Panc1 (cell line): ENCODE results near the gene POFUT2. TPM values are rescaled to one million over a fixed set of nuclear protein-coding genes. Genes with fewer than 3 reads are reported as not detected.

Source experiments
- ATAC-seq: fragments of 200-7000 bp; cut with Tn5 transposase; 2 replicates; pipeline ENCODE4 v1.9.1; 2020; ENCODE audit warnings: mild to moderate bottlenecking, moderate library complexity
- BruUV-seq: library from RNA; stranded (reverse); fragments of 400-500 nt; replicated peaks from 2 replicates; lab custom pipeline; 2021; lab: Mats Ljungman, UMichigan
- CTCF ChIA-PET: fragments of 300-600 bp; sonication (Branson Sonifier 250); formaldehyde crosslinking; loops from one replicate; lab custom pipeline; 2022; ENCODE audit warnings: antibody characterized with exemption; lab: Charles Lee
- POLR2A ChIA-PET: fragments of 300-600 bp; sonication (Branson Sonifier 250); formaldehyde crosslinking; loops from one replicate; lab custom pipeline; 2022; ENCODE audit warnings: antibody characterized with exemption; lab: Charles Lee
- DNase-seq: peaks from one replicate; pipeline ENCODE4 v3.0.0-alpha.2; 2010; ENCODE audit warnings: low read depth, low spot score
- H3K27ac ChIP-seq: 2 replicates; pipeline ENCODE4 v1.5.1; 2011; ENCODE audit warnings: mild to moderate bottlenecking, low read length, inconsistent platforms
- H3K27me3 ChIP-seq: fragments of 200-500 bp; sonication (Bioruptor generic); 2 replicates; pipeline ENCODE4 v1.6.0; 2014; ENCODE audit warnings: low read length, inconsistent platforms; ENCODE audit not compliant: control insufficient read depth, insufficient read depth
- H3K36me3 ChIP-seq: fragments of 200-500 bp; sonication (Bioruptor generic); 2 replicates; pipeline ENCODE4 v1.5.1; 2014; ENCODE audit warnings: inconsistent platforms, mild to moderate bottlenecking, low read length, moderate library complexity; ENCODE audit not compliant: control insufficient read depth, insufficient read depth
- H3K4me1 ChIP-seq: 2 replicates; pipeline ENCODE4 v1.5.1; 2011; ENCODE audit warnings: inconsistent platforms, mild to moderate bottlenecking, low read length, moderate library complexity; ENCODE audit not compliant: control insufficient read depth, insufficient read depth
- H3K4me3 ChIP-seq, 2 experiments: 2 replicates each; pipeline ENCODE4 v1.5.1; 2011 to 2012; ENCODE audit warnings: low read depth in 2 of 2, low read length in 2 of 2, mild to moderate bottlenecking in 2 of 2, inconsistent platforms in 1 of 2, moderate library complexity in 1 of 2
- H3K9me3 ChIP-seq: fragments of 200-500 bp; sonication (Bioruptor generic); 2 replicates; pipeline ENCODE4 v1.5.1; 2014; ENCODE audit warnings: low read depth, mild to moderate bottlenecking, inconsistent platforms, low read length, moderate library complexity; ENCODE audit not compliant: control insufficient read depth, insufficient read depth
- CTCF ChIP-seq: fragments of 450-650 bp; IDR thresholded peaks from 2 replicates; pipeline ENCODE4 v1.5.1; 2017; ENCODE audit warnings: mild to moderate bottlenecking
- POLR2AphosphoS5 ChIP-seq: IDR thresholded peaks from 2 replicates; pipeline ENCODE4 v1.6.1; 2012; ENCODE audit warnings: mild to moderate bottlenecking, low read depth, low read length, moderate library complexity
- REST ChIP-seq, 2 experiments: IDR thresholded peaks; 2 replicates each; pipeline ENCODE4 v1.6.1; 2011 to 2012; ENCODE audit warnings: low read depth in 2 of 2, control low read depth in 1 of 2, low read length in 1 of 2, mild to moderate bottlenecking in 1 of 2, moderate library complexity in 1 of 2; ENCODE audit not compliant: insufficient read depth in 1 of 2
- SIN3A ChIP-seq: IDR thresholded peaks from 2 replicates; pipeline ENCODE4 v1.6.1; 2012; ENCODE audit warnings: low read depth, mild to moderate bottlenecking, low read length, moderate library complexity, borderline replicate concordance; ENCODE audit not compliant: insufficient read depth
- TCF7L2 ChIP-seq: IDR thresholded peaks from 2 replicates; pipeline ENCODE4 v1.6.1; 2011; ENCODE audit warnings: mild to moderate bottlenecking, low read depth, low read length, inconsistent platforms
- in situ Hi-C: cut with HindIII; loops from 2 replicates; pipeline ENCODE4 v1.10.0; 2016; ENCODE audit warnings: low sequenced_read_pairs, low pct_unique_long_range_greater_than_20kb
- intact Hi-C: fragments of 100-400 bp; cut with micrococcal nuclease; formaldehyde crosslinking; loops from one replicate; pipeline ENCODE4 v1.10.0; 2022; ENCODE audit not compliant: unreplicated experiment
- total RNA-seq: library from RNA; stranded (reverse); gene quantifications from one replicate; pipeline ENCODE4 v1.2.1, GENCODE V29; 2021; ENCODE audit not compliant: unreplicated experiment

Gene POFUT2
- total RNA-seq, 1 experiment from 2014 or later: 59.6 TPM

- peaks cover 2% of the 10 kb centered on the region; the same call in 1 of the 2 replicates for H3K4me1 ChIP-seq
- no peaks in the 10 kb centered on the region for H3K27me3 ChIP-seq
- no TSS peak for BruUV-seq
- TF ChIP-seq REST (IDR thresholded peaks at IDR 0.05; ENCODE audit: insufficient read depth in 1 of 2, low read depth in 2 of 2, low read length in 1 of 2): no peak
- TF ChIP-seq CTCF: no peak
- TF ChIP-seq TCF7L2: no peak
- TF ChIP-seq POLR2AphosphoS5: no peak
- TF ChIP-seq SIN3A: no peak
- ChIA-PET CTCF (interaction anchor here (0.9 kb wide), 1 partner anchor 9 kb away, joined by 3 read pairs; no protein-coding TSS in a partner anchor), POLR2A (no interaction called here)
- DNase-seq (no peak), ATAC-seq (no peak)
- in situ Hi-C loops: no loop called here
- H3K27ac ChIP-seq: no peak overlapping the region
- intact Hi-C loops: no loop called here
- peaks cover 8% of the 10 kb centered on the region; the same call in 1 of the 2 replicates for H3K9me3 ChIP-seq
- H3K4me3 ChIP-seq: no peak overlapping the region
- no peaks in the 10 kb centered on the region for H3K36me3 ChIP-seq
Observed at GRCh38 chr21:45243603-45244002, 44.1 kb downstream of the POFUT2 start.

GRCh38 chr21:45241357-45241756 is 46.3 kb downstream of the POFUT2 start:
- no TSS peak for BruUV-seq
- Histone ChIP-seq H3K36me3 (no peaks in the 10 kb centered on the region), H3K4me1 (no peaks in the 10 kb centered on the region), H3K4me3 (no peak overlapping the region), H3K27ac (no peak overlapping the region), H3K9me3 (peaks cover 8% of the 10 kb centered on the region; the same call in 1 of the 2 replicates), H3K27me3 (no peaks in the 10 kb centered on the region)
- TF ChIP-seq TCF7L2 (no peak), SIN3A (no peak), REST (IDR thresholded peaks at IDR 0.05; ENCODE audit: insufficient read depth in 1 of 2, low read depth in 2 of 2, low read length in 1 of 2) (no peak), POLR2AphosphoS5 (no peak), CTCF (no peak)
- no peak for ATAC-seq
- ChIA-PET POLR2A (no interaction called here), CTCF (no interaction called here)
- in situ Hi-C loops (no loop called here), intact Hi-C loops (no loop called here)
- no peak for DNase-seq
